ENCODE measurements around the gene GRID2IP. TPM values are rescaled to one million over a fixed set of nuclear protein-coding genes. Genes with fewer than 3 reads are reported as not detected.

Gene GRID2IP
- total RNA-seq, 2 experiments from 2014 or later: 0.18 to 0.23 TPM

DNA sequence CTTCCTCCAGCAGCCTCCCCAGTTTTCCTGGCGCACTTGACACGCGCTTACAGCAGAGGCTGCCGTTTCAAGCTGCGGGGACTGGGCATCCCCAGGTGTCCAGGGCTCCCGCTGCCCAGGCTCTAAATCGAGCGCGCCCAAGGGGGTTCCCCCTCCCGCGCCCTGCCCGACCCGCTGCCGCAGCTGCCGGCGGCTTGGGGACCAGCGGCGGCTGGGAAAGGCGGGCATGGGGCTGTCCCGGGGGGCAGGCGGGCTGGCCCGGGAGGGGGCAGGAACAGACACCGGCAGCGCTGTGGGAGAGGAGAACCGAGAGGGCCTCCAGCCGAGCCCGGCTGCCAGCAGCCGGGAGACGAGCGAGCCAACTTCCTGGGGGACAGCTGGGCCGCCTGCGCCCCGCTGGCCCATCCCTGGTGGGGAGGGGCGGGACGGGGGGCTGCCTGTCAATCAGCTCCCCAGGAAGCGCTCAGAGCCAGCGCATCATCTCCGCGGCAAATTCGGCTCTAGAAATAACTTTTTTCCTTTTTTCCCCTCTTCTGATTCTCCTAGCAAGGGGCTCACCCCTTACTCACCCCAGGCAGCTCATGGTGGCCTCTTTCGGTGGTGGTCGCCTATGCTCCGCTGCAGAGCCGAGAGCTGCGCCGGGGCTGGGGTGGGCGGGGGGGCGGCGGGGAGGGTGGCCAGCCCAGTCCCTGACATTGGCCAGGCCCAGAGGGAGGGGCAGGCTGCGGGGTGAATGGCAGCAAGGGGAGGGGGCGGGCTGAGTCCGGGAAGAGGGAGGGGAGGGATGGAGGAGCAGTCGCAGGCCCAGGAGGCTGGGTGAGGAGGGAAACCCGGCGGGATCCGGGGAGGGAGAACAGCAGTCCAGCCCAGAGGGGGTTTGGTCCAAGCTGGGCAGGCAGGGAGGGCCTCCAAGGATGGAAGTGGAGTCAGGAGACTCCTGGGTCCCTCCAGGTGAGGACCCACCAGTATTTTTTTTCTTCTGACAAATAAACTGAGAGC lies 14.7 kb downstream of the GRID2IP start:
- no peak for TF ChIP-seq CTCF (IDR thresholded peaks at IDR 0.05)
- Mint-ChIP-seq H3K9me3 (no peaks in the 10 kb centered on the region), H3K27ac (no peak overlapping the region), H3K4me3 (no peak overlapping the region), H3K4me1 (ENCODE audit: low read depth) (peaks cover 10% of the 10 kb centered on the region), H3K36me3 (ENCODE audit: low read depth) (no peaks in the 10 kb centered on the region), H3K27me3 (peaks cover 18% of the 10 kb centered on the region)
- POLR2A ChIA-PET: no interaction called here
- DNase-seq: peak; percentile 21
- CTCF ChIA-PET: interaction anchor here (1.1 to 1.6 kb wide), 3 partner anchors 9 to 22 kb away, joined by 3 to 4 read pairs (median 4); no protein-coding TSS in a partner anchor
- peak; percentile 26 for ATAC-seq
- intact Hi-C loops (cut with micrococcal nuclease): no loop called here

- H3K27me3 Mint-ChIP-seq: peaks cover 24% of the 10 kb centered on the region
- no peaks in the 10 kb centered on the region for H3K36me3 Mint-ChIP-seq (ENCODE audit: low read depth)
- H3K4me1 Mint-ChIP-seq (ENCODE audit: low read depth): peaks cover 20% of the 10 kb centered on the region
- H3K9me3 Mint-ChIP-seq: no peaks in the 10 kb centered on the region
- ATAC-seq (peak; percentile 46), DNase-seq (peak; percentile 82)
- peak overlapping the region; percentile 58 for H3K27ac Mint-ChIP-seq
- TF ChIP-seq CTCF (IDR thresholded peaks at IDR 0.05): no peak
- ChIA-PET CTCF (interaction anchor here (1.2 to 1.7 kb wide), 3 partner anchors 10 to 25 kb away, joined by 3 to 7 read pairs (median 6); no protein-coding TSS in a partner anchor), POLR2A (no interaction called here)
- intact Hi-C loops (cut with micrococcal nuclease): no loop called here
- peak overlapping the region; percentile 11 for H3K4me3 Mint-ChIP-seq
Measured at GRCh38 chr7:6533893-6534495, 17.3 kb downstream of the GRID2IP start.

GRCh38 chr7:6532516-6532915 lies 18.7 kb downstream of the GRID2IP start:
- no peaks in the 10 kb centered on the region for H3K36me3 Mint-ChIP-seq (ENCODE audit: low read depth)
- DNase-seq (no peak), ATAC-seq (no peak)
- TF ChIP-seq CTCF (IDR thresholded peaks at IDR 0.05): no peak
- intact Hi-C loops (cut with micrococcal nuclease): no loop called here
- CTCF ChIA-PET: interaction anchor here (1.2 to 1.7 kb wide), 2 partner anchors 16 to 26 kb away, joined by 6 to 7 read pairs; no protein-coding TSS in a partner anchor
- H3K27me3 Mint-ChIP-seq: peaks cover 20% of the 10 kb centered on the region
- peaks cover 20% of the 10 kb centered on the region for H3K4me1 Mint-ChIP-seq (ENCODE audit: low read depth)
- POLR2A ChIA-PET: no interaction called here
- no peaks in the 10 kb centered on the region for H3K9me3 Mint-ChIP-seq
- no peak overlapping the region for H3K27ac Mint-ChIP-seq
- no peak overlapping the region for H3K4me3 Mint-ChIP-seq

DNA sequence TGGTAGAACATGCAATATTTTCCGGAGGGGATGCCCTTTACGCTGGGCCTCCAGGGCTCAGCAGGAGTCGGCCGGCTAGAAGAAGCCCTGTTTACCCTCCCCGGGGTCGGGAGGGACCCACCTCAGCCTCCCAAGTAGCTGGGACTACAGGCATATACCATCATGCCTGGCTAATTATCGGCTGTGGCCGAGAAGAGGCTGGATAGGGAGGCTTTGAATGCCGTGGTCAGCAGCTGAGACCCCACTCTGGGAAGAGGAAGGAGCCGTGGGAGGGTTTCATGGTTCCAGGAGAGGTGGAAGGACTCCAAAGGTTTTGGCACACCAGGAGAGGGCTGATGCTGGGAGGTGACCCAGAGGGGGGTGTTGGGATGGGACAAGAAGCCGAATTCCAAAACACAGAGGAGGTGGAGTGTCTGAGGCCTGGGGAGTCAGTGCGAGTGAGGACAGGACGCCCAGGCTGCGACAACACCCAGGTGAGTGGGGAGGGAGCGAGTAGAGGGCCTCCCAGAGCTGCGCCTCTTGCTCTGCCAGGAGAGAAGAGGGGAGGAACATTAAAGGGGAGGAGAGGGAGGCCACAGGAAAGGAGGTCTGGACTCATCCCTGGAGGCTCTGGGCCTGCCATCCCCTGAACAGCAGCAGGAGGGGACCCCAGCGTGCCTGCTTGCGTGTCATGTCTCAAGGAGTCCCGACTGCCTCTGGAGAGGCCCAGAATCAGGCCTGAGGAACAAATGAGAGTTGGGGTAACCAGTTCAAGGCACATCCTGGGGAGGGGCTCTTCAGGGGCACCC lies 19.6 kb downstream of the GRID2IP start:
- ATAC-seq (no peak), DNase-seq (no peak)
- Mint-ChIP-seq H3K27ac (peak overlapping the region; percentile 49), H3K36me3 (ENCODE audit: low read depth) (no peaks in the 10 kb centered on the region), H3K27me3 (peaks cover 28% of the 10 kb centered on the region), H3K4me3 (peak overlapping the region; percentile 74), H3K4me1 (ENCODE audit: low read depth) (peaks cover 26% of the 10 kb centered on the region), H3K9me3 (no peaks in the 10 kb centered on the region)
- CTCF ChIA-PET: interaction anchor here (1.3 kb wide), 1 partner anchor 27 kb away, joined by 5 read pairs; no protein-coding TSS in a partner anchor
- POLR2A ChIA-PET: interaction anchor here (0.6 kb wide), 1 partner anchor 13 kb away, joined by 4 read pairs; no protein-coding TSS in a partner anchor
- intact Hi-C loops (cut with micrococcal nuclease): no loop called here
- no peak for TF ChIP-seq CTCF (IDR thresholded peaks at IDR 0.05)
